Neural progenitor cell (in vitro differentiated cells): Measurements from ENCODE around the gene CDK9. TPM values are rescaled to one million over a fixed set of nuclear protein-coding genes. Genes with fewer than 3 reads are reported as not detected.

Experiments used
- DNase-seq: peaks from one replicate; pipeline ENCODE4 v3.0.0-alpha.2; 2016; ENCODE audit warnings: low spot score
- H2AFZ ChIP-seq: fragments of 200-600 bp; sonication (generic); replicated peaks from 2 replicates; pipeline ENCODE4 v1.6.1; 2016; ENCODE audit warnings: antibody characterized with exemption
- H3F3A ChIP-seq: fragments of 200-600 bp; sonication (generic); 2 replicates; pipeline ENCODE4 v1.6.1; 2016; ENCODE audit warnings: antibody characterized with exemption, low read depth
- H3K27ac ChIP-seq: fragments of 200-600 bp; sonication (generic); 2 replicates; pipeline ENCODE4 v1.5.1; 2016; ENCODE audit warnings: mild to moderate bottlenecking
- H3K27me3 ChIP-seq: fragments of 200-600 bp; sonication (generic); 2 replicates; pipeline ENCODE4 v1.6.1; 2016; ENCODE audit warnings: mild to moderate bottlenecking, moderate library complexity
- H3K36me3 ChIP-seq: fragments of 200-600 bp; sonication (generic); 2 replicates; pipeline ENCODE4 v1.5.1; 2016
- H3K4me1 ChIP-seq: fragments of 200-600 bp; sonication (generic); 2 replicates; pipeline ENCODE4 v1.6.1; 2016; ENCODE audit warnings: mixed run types
- H3K4me2 ChIP-seq: fragments of 200-600 bp; sonication (generic); 2 replicates; pipeline ENCODE4 v1.6.1; 2016
- H3K4me3 ChIP-seq: fragments of 200-600 bp; sonication (generic); 2 replicates; pipeline ENCODE4 v1.5.1; 2016
- H3K79me2 ChIP-seq: fragments of 200-600 bp; sonication (generic); 2 replicates; pipeline ENCODE4 v1.6.1; 2016; ENCODE audit warnings: low read depth
- H3K9ac ChIP-seq: fragments of 200-600 bp; sonication (generic); 2 replicates; pipeline ENCODE4 v1.6.1; 2016
- H3K9me3 ChIP-seq: fragments of 200-600 bp; sonication (generic); 2 replicates; pipeline ENCODE4 v1.5.1; 2016; ENCODE audit warnings: low read depth
- H4K20me1 ChIP-seq: fragments of 200-600 bp; sonication (generic); 2 replicates; pipeline ENCODE4 v1.6.1; 2016; ENCODE audit warnings: low read depth
- H3K27ac Mint-ChIP-seq: 3 replicates; pipeline ENCODE4 v1.8.0; 2021; ENCODE audit warnings: mixed read lengths
- H3K27me3 Mint-ChIP-seq: 2 replicates; pipeline ENCODE4 v1.8.0; 2022; ENCODE audit warnings: low read depth, mild to moderate bottlenecking, inconsistent platforms, moderate library complexity, mixed read lengths; ENCODE audit not compliant: insufficient read depth
- H3K36me3 Mint-ChIP-seq: 3 replicates; pipeline ENCODE4 v1.8.0; 2021; ENCODE audit warnings: mixed read lengths
- H3K4me1 Mint-ChIP-seq: 3 replicates; pipeline ENCODE4 v1.8.0; 2021; ENCODE audit warnings: mixed read lengths
- H3K4me3 Mint-ChIP-seq: 3 replicates; pipeline ENCODE4 v1.8.0; 2021; ENCODE audit warnings: mild to moderate bottlenecking, moderate library complexity, mixed read lengths
- H3K9me3 Mint-ChIP-seq: 3 replicates; pipeline ENCODE4 v1.8.0; 2020; ENCODE audit warnings: mixed read lengths
- CTCF ChIP-seq: fragments of 200-600 bp; sonication (generic); IDR thresholded peaks from 2 replicates; pipeline ENCODE4 v1.5.1; 2017; ENCODE audit warnings: antibody characterized with exemption, mild to moderate bottlenecking
- EZH2 ChIP-seq: fragments of 200-600 bp; sonication (generic); IDR thresholded peaks from 2 replicates; pipeline ENCODE4 v1.6.1; 2017; ENCODE audit warnings: antibody characterized with exemption, mild to moderate bottlenecking, moderate library complexity
- EZH2phosphoT487 ChIP-seq: fragments of 200-600 bp; sonication (generic); IDR thresholded peaks from 2 replicates; pipeline ENCODE4 v1.6.1; 2017; ENCODE audit warnings: antibody characterized with exemption
- total RNA-seq: library from RNA; depleted of rRNA; stranded (reverse); fragments of >200 nt; gene quantifications from 2 replicates; pipeline ENCODE4 v1.2.3, GENCODE V29; 2015; ENCODE audit warnings: low replicate concordance

CDK9 gene
- total RNA-seq, 1 donor from 2014 or later, result 22.5 TPM

- no peak overlapping the region for H2AFZ ChIP-seq
- H3K4me3 ChIP-seq, result no peak overlapping the region
- Mint-ChIP-seq H3K27ac (no peak overlapping the region), H3K36me3 (peaks cover 2% of the 10 kb centered on the region), H3K4me1 (peaks cover 9% of the 10 kb centered on the region), H3K27me3 (no peaks in the 10 kb centered on the region), H3K9me3 (no peaks in the 10 kb centered on the region), H3K4me3 (no peak overlapping the region)
- H3K79me2 ChIP-seq, result no peaks in the 10 kb centered on the region
- DNase-seq, result no peak
- H3K4me2 ChIP-seq, result no peak overlapping the region
- no peaks in the 10 kb centered on the region for H3K9me3 ChIP-seq
- no peaks in the 10 kb centered on the region for H3K27me3 ChIP-seq
- TF ChIP-seq EZH2, result no peak
- no peak for TF ChIP-seq EZH2phosphoT487
- no peak for TF ChIP-seq CTCF
- H3K36me3 ChIP-seq, result no peaks in the 10 kb centered on the region
- H3K4me1 ChIP-seq, result peaks cover 4% of the 10 kb centered on the region
- H4K20me1 ChIP-seq, result peaks cover 22% of the 10 kb centered on the region
- H3K27ac ChIP-seq, result no peak overlapping the region
- H3F3A ChIP-seq, result peaks cover 7% of the 10 kb centered on the region
- no peak overlapping the region for H3K9ac ChIP-seq
Observed at GRCh38 chr9:127812936-127813675, 27.3 kb downstream of the CDK9 start.

- no peak overlapping the region for H3K27ac Mint-ChIP-seq
Observed at GRCh38 chr9:127813686-127814226, 27.9 kb downstream of the CDK9 start.

GRCh38 chr9:127814619-127815511 is 29.0 kb downstream of the CDK9 start:
- Histone ChIP-seq H3K4me2 (no peak overlapping the region), H3K79me2 (no peaks in the 10 kb centered on the region), H2AFZ (no peak overlapping the region), H4K20me1 (peaks cover 8% of the 10 kb centered on the region), H3K4me3 (no peak overlapping the region), H3K27me3 (no peaks in the 10 kb centered on the region), H3K36me3 (no peaks in the 10 kb centered on the region), H3K9me3 (no peaks in the 10 kb centered on the region), H3K27ac (no peak overlapping the region), H3K4me1 (no peaks in the 10 kb centered on the region), H3K9ac (no peak overlapping the region), H3F3A (no peaks in the 10 kb centered on the region)
- Mint-ChIP-seq H3K4me3 (no peak overlapping the region), H3K27ac (no peak overlapping the region), H3K9me3 (no peaks in the 10 kb centered on the region), H3K27me3 (peaks cover 4% of the 10 kb centered on the region), H3K36me3 (peaks cover 2% of the 10 kb centered on the region), H3K4me1 (peaks cover 3% of the 10 kb centered on the region)
- TF ChIP-seq EZH2phosphoT487, result no peak
- no peak for TF ChIP-seq EZH2
- no peak for TF ChIP-seq CTCF
- no peak for DNase-seq

More at GRCh38 chr9:127813686-127814226, 27.9 kb downstream of the CDK9 start:
- no peak for DNase-seq
- H3K4me3 Mint-ChIP-seq, result no peak overlapping the region
- H4K20me1 ChIP-seq, result peaks cover 16% of the 10 kb centered on the region
- TF ChIP-seq EZH2phosphoT487 (no peak), EZH2 (no peak), CTCF (no peak)
- H3K36me3 Mint-ChIP-seq, result peaks cover 2% of the 10 kb centered on the region
- peaks cover 4% of the 10 kb centered on the region for H3K4me1 ChIP-seq
- peaks cover 9% of the 10 kb centered on the region for H3K4me1 Mint-ChIP-seq
- H3K27me3 Mint-ChIP-seq, result peaks cover 4% of the 10 kb centered on the region
- H3K79me2 ChIP-seq, result no peaks in the 10 kb centered on the region
- peaks cover 7% of the 10 kb centered on the region for H3F3A ChIP-seq
- no peak overlapping the region for H3K27ac ChIP-seq
- no peaks in the 10 kb centered on the region for H3K27me3 ChIP-seq
- no peak overlapping the region for H3K9ac ChIP-seq
- H2AFZ ChIP-seq, result no peak overlapping the region
- H3K4me3 ChIP-seq, result no peak overlapping the region
- no peak overlapping the region for H3K4me2 ChIP-seq
- no peaks in the 10 kb centered on the region for H3K9me3 ChIP-seq
- H3K9me3 Mint-ChIP-seq, result no peaks in the 10 kb centered on the region
- H3K36me3 ChIP-seq, result no peaks in the 10 kb centered on the region
